Activated CD4-positive, alpha-beta T cell treated with anti-CD3 and anti-CD28 coated beads, Interleukin-2, amount 50 U/mL, for 16 hours (primary cell): ENCODE measurements around the gene ATRNL1.

Experiments
- DNase-seq: peaks from one replicate; pipeline ENCODE4 v3.0.0-alpha.2; 2020

The ATRNL1 gene

GRCh38 chr10:115957786-115958442 lies 864.7 kb downstream of the ATRNL1 start:
- no peak for DNase-seq

DNA sequence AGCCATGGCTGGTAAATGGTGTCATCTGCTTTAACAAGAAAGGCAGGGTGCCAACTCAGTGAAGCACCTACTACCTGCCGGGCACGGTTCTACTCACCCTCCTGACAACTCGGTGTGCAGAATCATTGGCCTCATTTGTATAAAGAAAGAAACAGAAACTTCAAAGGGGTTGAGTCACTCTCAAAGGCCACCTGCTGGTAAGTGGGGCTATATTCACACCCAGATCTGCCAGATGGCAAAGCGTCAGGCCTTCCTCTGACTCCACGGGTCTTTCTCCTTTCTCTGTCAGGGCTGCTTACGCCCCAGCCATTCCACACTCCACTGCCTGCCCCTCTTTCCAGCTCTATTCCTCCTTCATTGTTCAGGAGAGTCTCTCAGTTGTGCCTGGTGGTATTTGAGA lies 870.7 kb downstream of the ATRNL1 start:
- DNase-seq = no peak

DNA sequence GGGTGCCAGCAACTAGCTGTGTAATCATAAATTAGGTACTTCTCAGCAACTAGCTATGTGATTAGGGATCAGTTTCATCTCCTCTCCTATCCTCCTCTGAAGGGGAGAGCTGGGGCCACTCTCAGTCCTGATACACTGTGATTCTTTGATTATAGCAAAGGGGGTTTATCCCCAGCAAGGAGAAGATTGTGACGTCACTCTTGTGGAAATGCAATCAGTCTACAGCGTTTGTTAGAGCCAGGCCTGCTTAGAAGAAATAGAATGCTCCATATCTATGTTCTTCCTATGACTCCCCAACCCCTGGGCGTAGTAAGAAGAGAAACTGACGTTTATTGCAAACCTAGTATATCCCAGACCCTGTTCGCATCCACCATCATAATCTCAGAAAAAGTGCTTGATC lies 871.7 kb downstream of the ATRNL1 start:
- DNase-seq = no peak

- no peak for DNase-seq
Measured at GRCh38 chr10:115965376-115965775, 872.2 kb downstream of the ATRNL1 start.

DNA sequence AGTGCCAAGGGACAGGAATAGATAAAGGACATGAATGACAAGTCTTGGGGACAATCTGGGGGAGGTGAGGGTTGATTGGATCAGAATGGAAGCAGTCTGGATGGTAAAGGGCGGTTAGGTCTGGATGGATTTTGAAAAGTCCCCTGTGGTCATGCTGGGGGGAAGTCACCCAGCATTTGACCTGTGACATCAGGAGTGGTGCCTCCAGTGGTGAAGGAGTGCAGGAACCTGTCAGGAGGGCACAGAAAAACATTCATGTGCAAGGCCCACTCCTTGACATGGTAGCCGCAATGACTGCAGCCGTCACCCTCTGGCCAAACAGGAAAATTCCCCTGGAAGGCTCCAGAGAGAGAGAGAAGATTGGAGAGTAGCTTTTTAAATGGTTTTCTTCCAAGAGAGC lies 875.1 kb downstream of the ATRNL1 start:
- DNase-seq = no peak

DNA sequence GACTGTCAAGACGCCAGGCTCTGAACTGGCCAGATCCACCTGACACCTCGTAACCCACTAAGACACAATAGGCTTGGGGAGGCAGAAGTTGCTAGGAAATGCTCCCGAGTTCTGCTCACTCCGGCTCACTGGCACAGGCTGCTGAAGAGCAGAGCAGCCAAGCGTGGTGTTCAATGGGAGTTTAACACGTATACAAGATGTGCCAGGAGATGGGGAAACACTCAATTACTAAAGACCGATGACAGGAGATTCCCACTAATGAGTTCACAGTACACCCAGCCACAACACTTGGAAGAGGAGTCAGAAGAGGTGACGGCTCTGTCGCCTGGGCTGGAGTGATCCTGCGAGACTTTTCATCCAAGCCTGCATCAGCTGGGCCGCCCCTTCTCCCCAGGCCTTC lies 876.4 kb downstream of the ATRNL1 start:
- no peak for DNase-seq

GRCh38 chr10:115971921-115972320 lies 878.8 kb downstream of the ATRNL1 start:
- DNase-seq = no peak

GRCh38 chr10:115972426-115972825 lies 879.3 kb downstream of the ATRNL1 start:
- no peak for DNase-seq

GRCh38 chr10:115974351-115974750 lies 881.2 kb downstream of the ATRNL1 start:
- no peak for DNase-seq

- no peak for DNase-seq
Measured at GRCh38 chr10:115974816-115975430, 881.8 kb downstream of the ATRNL1 start.

GRCh38 chr10:115975506-115975905 lies 882.3 kb downstream of the ATRNL1 start:
- DNase-seq = no peak

DNA sequence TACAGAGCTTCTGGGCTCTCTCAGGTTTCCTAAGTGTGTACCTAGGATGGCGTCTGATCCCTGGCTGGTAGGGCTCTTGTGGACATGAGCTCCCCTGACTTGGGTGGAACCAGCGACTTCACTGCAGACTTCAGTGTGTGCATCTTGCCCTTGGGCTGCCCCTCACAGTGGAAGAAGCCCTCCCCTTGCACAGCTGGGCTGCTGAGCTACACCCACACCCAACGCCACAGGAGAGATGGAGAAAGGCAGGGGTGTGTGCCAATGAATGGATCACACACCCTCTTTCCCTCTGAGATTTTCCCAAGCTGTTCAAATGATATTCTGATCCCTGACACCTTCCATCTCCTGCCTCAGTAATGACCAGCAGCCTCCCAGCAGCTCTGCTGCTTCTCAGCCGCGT lies 883.2 kb downstream of the ATRNL1 start:
- no peak for DNase-seq

DNA sequence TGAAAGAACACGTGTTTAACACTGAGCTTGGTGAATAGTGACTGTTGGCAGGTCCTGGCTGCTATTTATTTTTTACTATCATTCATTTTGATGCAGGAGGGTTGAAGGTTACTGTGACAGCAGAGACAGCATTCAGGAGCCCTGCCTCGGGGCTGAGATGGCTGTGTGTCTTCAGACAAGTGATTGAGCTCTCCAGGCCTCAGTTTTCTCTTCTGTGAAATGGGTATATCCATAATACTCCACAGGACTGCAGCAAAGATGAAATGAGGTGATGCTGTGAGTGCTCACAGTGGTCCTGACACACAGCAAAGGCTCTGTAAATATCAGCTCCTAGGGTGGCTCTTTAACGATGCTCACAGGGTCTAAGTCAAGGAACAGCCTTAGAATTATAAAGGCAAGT lies 884.7 kb downstream of the ATRNL1 start:
- no peak for DNase-seq

- DNase-seq = no peak
Measured at GRCh38 chr10:115979576-115979975, 886.4 kb downstream of the ATRNL1 start.

DNA sequence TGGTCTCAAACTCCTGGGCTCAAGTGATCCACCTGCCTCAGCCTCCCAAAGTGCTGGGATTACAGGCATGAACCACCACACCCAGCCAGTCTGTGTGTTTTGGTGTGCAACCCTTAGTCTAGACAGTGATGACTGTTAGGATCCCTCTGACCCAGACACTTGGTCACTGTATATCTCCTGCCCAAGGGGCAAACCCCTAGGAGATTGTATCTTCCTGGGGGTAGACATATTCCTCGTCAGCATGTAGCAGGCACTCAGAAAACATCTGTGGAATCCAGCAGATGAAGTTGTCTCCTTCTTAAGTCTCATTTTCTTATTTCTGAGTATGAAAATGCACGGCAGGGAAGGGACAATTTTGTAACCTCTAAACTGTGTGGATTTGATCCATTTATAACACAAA lies 887.3 kb downstream of the ATRNL1 start:
- no peak for DNase-seq

GRCh38 chr10:115981081-115981480 lies 887.9 kb downstream of the ATRNL1 start:
- no peak for DNase-seq

DNA sequence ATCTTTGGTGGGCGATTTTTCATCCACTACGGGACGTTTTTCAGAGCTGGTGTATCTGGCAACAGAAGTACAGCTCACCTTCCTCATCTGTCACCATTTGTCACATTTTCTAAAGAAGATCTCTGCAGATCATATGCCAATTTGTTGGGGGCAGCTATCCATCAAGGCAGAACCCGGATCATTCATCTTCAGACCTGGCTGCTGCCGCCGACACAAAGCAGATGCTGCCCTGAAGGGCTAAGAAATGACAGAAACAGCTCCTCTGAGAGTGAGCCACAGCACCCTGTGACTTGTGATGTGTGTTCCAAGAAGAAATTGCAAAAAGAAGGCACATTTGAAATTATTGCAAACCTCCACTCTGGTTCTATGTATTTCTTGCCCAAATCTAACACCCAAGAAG lies 888.9 kb downstream of the ATRNL1 start:
- DNase-seq = no peak

GRCh38 chr10:115982526-115982925 lies 889.4 kb downstream of the ATRNL1 start:
- no peak for DNase-seq

- DNase-seq = no peak
Measured at GRCh38 chr10:115985786-115986185, 892.6 kb downstream of the ATRNL1 start.

DNA sequence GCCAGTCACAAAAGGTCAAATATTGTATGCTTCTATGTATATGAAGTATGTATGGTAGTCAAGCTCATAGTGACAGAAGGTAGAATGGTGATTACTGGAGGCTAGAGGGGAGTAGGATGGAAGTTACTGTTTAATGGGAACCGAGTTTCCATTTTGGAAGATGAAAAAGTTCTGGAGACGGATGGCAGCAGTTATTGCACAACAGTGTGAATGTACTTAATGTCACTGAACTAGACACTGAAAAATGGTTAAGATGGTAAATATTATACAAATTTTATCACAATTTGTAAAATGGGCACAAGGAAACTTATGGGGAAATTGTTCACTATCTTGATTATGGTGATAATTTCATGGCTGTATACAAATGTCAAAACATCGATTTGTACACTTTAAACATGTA lies 895.2 kb downstream of the ATRNL1 start:
- DNase-seq = no peak

DNA sequence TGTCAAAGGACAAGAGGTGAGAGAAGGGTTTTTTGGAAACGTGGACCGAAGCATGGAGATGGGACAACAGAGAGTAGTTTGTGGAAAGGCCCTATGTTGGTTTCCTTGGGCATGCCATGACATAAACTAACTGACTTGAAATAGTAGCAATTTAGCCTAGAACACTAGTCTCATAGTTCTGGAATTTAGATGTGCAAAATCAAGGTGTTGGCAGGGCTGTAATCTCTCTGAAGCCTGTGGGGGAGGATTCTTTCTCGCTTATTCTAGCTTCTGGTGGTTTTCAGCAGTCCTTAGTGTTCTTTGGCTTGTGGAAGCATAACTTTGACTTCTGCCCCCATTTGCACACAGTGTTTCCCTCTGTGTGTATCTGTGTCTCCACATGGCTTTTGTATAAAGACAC lies 896.5 kb downstream of the ATRNL1 start:
- no peak for DNase-seq

DNA sequence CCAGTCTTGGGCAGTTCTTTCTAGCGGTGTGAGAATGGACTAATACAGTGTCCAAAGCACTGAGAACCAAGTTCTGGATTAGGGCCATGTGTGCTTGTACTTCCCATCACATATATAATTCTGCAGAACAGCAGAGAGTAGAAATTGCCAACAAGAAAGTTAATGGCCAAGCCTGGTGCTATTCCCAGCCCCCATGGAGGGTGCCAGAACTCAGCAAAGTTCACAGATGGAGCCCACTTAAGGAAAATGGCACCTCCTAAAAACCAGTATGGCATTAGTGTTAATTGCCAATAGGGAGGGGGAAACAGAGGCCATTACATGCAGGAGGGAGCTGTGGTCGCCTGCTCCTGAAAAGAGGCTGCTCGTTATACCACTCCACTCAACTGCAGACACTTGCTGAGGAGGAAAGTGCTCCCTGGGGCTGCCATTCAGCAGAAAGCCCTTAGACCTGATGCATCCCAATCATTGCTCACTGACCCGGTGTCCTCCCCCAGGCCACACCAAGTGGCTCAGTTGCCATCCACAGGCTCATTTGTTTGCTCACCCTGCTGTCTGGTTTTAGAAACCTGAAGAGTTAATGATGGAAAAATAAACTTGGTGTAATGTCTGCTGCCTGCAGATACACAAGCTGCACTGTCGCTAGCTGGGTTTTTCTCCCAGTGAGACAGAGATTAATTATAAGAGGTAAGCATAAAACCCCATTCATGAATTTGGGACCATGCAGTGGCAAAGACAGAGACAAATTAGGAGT lies 899.2 kb downstream of the ATRNL1 start:
- DNase-seq = no peak

DNA sequence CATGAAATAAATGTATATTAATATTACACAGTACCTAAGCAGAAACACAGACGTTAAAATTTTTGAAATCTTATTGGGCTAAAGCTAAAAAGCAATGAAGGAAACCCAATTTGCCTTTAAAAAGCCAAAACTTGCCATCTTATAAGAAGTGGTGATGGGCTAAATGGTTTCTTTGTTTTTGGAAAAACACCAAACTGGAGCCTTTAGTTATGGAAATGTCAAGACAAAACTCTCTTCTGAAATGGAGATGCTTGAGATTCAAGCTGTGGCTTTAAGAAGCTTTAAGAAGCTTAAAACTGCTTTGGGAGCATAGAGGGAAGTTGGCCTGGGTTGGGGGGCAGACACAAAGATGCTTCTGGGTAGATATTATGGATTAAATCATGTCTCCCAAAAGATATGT lies 902.9 kb downstream of the ATRNL1 start:
- no peak for DNase-seq

DNA sequence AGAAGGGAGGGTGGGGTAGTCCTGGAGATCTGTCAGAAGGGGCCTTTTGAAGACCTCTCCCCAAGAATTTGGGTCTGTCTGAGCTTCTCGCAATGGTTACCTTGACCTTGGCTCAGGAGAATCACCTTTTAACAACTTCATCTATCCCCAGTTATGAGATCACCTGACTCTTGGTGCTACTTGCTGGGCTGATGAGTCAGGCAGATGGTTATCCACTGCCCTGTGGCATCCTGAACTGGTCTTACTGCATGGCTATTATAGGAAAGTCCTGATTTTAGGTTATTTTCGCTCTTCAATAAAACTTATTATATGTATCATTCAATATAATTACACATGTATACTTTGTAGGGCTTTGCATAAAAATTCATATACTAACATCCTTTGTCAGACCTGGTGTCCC lies 905.1 kb downstream of the ATRNL1 start:
- DNase-seq = no peak
